ENCODE measurements around the gene CUEDC2. TPM values are rescaled to one million over a fixed set of nuclear protein-coding genes. Genes with fewer than 3 reads are reported as not detected.

The CUEDC2 gene
- total RNA-seq, 1 experiment from 2014 or later: 40.2 TPM

DNA sequence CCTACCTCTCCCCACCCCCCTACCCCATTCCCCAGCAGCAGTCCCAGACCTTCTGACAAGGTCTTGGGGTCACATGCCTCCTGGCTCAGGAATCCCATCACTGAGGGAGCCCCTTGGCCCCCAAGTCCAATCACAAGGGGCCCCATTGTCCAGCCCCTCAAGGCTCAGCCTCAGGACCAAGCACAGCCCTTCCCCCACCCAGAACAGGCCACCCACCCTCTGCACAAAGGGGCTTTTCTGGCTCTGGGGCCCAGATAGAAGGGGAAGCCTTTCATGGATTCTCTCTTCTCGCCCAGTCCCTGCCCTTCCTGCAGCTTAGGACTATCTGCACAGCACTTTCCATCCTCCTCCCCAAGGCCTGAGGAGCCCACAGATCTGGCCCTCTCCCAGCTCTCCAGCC, 6.9 kb downstream of the CUEDC2 start (continued):
- TF ChIP-seq, protein P1, sequence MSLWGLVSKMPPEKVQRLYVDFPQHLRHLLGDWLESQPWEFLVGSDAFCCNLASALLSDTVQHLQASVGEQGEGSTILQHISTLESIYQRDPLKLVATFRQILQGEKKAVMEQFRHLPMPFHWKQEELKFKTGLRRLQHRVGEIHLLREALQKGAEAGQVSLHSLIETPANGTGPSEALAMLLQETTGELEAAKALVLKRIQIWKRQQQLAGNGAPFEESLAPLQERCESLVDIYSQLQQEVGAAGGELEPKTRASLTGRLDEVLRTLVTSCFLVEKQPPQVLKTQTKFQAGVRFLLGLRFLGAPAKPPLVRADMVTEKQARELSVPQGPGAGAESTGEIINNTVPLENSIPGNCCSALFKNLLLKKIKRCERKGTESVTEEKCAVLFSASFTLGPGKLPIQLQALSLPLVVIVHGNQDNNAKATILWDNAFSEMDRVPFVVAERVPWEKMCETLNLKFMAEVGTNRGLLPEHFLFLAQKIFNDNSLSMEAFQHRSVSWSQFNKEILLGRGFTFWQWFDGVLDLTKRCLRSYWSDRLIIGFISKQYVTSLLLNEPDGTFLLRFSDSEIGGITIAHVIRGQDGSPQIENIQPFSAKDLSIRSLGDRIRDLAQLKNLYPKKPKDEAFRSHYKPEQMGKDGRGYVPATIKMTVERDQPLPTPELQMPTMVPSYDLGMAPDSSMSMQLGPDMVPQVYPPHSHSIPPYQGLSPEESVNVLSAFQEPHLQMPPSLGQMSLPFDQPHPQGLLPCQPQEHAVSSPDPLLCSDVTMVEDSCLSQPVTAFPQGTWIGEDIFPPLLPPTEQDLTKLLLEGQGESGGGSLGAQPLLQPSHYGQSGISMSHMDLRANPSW (CRISPR knock-in tag; conservative IDR thresholded peaks at IDR 0.05; ENCODE audit: low read depth): no peak
- TF ChIP-seq, protein P2, sequence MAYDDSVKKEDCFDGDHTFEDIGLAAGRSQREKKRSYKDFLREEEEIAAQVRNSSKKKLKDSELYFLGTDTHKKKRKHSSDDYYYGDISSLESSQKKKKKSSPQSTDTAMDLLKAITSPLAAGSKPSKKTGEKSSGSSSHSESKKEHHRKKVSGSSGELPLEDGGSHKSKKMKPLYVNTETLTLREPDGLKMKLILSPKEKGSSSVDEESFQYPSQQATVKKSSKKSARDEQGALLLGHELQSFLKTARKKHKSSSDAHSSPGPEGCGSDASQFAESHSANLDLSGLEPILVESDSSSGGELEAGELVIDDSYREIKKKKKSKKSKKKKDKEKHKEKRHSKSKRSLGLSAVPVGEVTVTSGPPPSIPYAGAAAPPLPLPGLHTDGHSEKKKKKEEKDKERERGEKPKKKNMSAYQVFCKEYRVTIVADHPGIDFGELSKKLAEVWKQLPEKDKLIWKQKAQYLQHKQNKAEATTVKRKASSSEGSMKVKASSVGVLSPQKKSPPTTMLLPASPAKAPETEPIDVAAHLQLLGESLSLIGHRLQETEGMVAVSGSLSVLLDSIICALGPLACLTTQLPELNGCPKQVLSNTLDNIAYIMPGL (CRISPR knock-in tag; IDR thresholded peaks at IDR 0.05): no peak
- TF ChIP-seq, protein P3, sequence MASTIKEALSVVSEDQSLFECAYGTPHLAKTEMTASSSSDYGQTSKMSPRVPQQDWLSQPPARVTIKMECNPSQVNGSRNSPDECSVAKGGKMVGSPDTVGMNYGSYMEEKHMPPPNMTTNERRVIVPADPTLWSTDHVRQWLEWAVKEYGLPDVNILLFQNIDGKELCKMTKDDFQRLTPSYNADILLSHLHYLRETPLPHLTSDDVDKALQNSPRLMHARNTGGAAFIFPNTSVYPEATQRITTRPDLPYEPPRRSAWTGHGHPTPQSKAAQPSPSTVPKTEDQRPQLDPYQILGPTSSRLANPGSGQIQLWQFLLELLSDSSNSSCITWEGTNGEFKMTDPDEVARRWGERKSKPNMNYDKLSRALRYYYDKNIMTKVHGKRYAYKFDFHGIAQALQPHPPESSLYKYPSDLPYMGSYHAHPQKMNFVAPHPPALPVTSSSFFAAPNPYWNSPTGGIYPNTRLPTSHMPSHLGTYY (CRISPR knock-in tag; IDR thresholded peaks at IDR 0.05): no peak
- TF ChIP-seq ZNF138 (CRISPR knock-in tag; conservative IDR thresholded peaks at IDR 0.05): no peak
- TF ChIP-seq ZNF263 (CRISPR knock-in tag; IDR thresholded peaks at IDR 0.05; ENCODE audit: low read depth): no peak
- TF ChIP-seq, protein P4, sequence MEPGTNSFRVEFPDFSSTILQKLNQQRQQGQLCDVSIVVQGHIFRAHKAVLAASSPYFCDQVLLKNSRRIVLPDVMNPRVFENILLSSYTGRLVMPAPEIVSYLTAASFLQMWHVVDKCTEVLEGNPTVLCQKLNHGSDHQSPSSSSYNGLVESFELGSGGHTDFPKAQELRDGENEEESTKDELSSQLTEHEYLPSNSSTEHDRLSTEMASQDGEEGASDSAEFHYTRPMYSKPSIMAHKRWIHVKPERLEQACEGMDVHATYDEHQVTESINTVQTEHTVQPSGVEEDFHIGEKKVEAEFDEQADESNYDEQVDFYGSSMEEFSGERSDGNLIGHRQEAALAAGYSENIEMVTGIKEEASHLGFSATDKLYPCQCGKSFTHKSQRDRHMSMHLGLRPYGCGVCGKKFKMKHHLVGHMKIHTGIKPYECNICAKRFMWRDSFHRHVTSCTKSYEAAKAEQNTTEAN (CRISPR knock-in tag; IDR thresholded peaks at IDR 0.05): no peak
- TF ChIP-seq, protein P5, sequence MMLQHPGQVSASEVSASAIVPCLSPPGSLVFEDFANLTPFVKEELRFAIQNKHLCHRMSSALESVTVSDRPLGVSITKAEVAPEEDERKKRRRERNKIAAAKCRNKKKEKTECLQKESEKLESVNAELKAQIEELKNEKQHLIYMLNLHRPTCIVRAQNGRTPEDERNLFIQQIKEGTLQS (CRISPR knock-in tag; conservative IDR thresholded peaks at IDR 0.05): no peak
- no peak for TF ChIP-seq HMGA2 (CRISPR knock-in tag; IDR thresholded peaks at IDR 0.05)
- TF ChIP-seq MYBL2 (CRISPR knock-in tag; IDR thresholded peaks at IDR 0.05): no peak

DNA sequence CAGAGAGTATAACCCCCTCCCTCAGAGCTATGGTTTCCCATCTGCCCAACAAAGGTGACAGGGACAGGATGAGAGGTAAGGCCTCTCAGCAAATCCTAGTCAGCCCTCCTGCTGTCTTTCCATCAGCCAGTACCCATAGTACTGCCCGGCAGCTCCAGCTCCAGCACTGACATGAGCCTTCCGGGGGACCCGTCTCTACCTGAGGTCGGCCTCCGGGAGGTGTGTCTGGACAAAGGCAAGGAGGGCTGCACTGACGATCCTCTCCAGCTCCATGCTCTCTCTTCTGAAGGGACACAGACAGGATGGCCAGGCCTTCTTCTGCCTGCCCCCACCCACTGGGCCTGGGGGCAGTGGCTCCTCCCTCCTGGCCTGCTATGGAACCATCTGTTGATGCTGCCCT, 7.5 kb downstream of the CUEDC2 start:
- Mint-ChIP-seq H3K9me3 (no peaks in the 10 kb centered on the region), H3K4me1 (peaks cover 9% of the 10 kb centered on the region), H3K27me3 (ENCODE audit: low read depth) (peaks cover 11% of the 10 kb centered on the region), H3K27ac (no peak overlapping the region), H3K36me3 (peaks cover 9% of the 10 kb centered on the region; the same call in 1 of the 2 replicates), H3K4me3 (no peak overlapping the region)
- ChIA-PET POLR2A (interaction anchor here (0.7 kb wide), 1 partner anchor 25 kb away, joined by 3 read pairs; no protein-coding TSS in a partner anchor), CTCF (interaction anchor here (1.5 to 6.7 kb wide), 4 partner anchors 21 to 54 kb away, joined by 3 to 68 read pairs (median 32); partner anchors contain the start of gene C10orf95)
- no peak for ATAC-seq
- no peak for DNase-seq (ENCODE audit: low spot score)
- no peak for TF ChIP-seq IRF2 (CRISPR knock-in tag; IDR thresholded peaks at IDR 0.05; ENCODE audit: borderline replicate concordance, low read depth)
- no peak for TF ChIP-seq SMAD4 (CRISPR knock-in tag; IDR thresholded peaks at IDR 0.05)
- no peak for TF ChIP-seq JUN (CRISPR knock-in tag; IDR thresholded peaks at IDR 0.05)
- no peak for TF ChIP-seq SMAD3 (CRISPR knock-in tag; IDR thresholded peaks at IDR 0.05; ENCODE audit: borderline replicate concordance)
- TF ChIP-seq MYBL2 (CRISPR knock-in tag; IDR thresholded peaks at IDR 0.05): no peak
- no peak for TF ChIP-seq ZNF671 (CRISPR knock-in tag; IDR thresholded peaks at IDR 0.05)
- no peak for TF ChIP-seq ESRRA (CRISPR knock-in tag; IDR thresholded peaks at IDR 0.05; ENCODE audit: borderline replicate concordance)

DNA sequence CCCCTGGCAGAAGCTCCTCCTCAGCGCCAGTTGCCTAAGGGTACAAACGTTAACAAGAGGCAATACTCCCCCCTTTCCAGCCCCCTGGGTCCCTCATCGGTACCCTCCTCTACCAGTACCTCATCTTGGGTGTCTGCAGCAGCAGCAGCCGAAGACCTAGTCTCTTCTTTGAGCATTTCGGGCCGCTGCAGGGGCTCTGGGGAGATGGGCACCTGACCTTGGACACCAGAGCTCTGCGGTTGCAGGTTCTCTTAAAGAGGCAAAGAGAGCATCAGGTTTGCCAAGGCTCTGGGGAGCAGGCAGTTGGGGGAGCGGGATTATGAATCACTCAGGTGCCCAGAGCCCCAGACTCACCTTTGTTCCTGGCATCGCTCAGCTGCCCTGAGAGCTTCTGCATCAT, 8.2 kb downstream of the CUEDC2 start:
- no peak for DNase-seq (ENCODE audit: low spot score)
- ChIA-PET POLR2A (interaction anchor here (0.7 to 5.0 kb wide), 3 partner anchors 7 to 38 kb away, joined by 3 to 34 read pairs (median 33); partner anchors contain the start of gene CUEDC2), CTCF (interaction anchor here (0.7 to 6.7 kb wide), 8 partner anchors 20 to 254 kb away, joined by 3 to 68 read pairs (median 22); partner anchors contain the start of genes C10orf95 and NFKB2)
- Mint-ChIP-seq H3K9me3 (no peaks in the 10 kb centered on the region), H3K36me3 (peaks cover 9% of the 10 kb centered on the region; the same call in 1 of the 2 replicates), H3K27ac (no peak overlapping the region), H3K4me1 (peaks cover 9% of the 10 kb centered on the region), H3K27me3 (ENCODE audit: low read depth) (peaks cover 11% of the 10 kb centered on the region), H3K4me3 (no peak overlapping the region)
- TF ChIP-seq ZNF219 (CRISPR knock-in tag; IDR thresholded peaks at IDR 0.05; ENCODE audit: borderline replicate concordance): no peak
- TF ChIP-seq, protein P6, sequence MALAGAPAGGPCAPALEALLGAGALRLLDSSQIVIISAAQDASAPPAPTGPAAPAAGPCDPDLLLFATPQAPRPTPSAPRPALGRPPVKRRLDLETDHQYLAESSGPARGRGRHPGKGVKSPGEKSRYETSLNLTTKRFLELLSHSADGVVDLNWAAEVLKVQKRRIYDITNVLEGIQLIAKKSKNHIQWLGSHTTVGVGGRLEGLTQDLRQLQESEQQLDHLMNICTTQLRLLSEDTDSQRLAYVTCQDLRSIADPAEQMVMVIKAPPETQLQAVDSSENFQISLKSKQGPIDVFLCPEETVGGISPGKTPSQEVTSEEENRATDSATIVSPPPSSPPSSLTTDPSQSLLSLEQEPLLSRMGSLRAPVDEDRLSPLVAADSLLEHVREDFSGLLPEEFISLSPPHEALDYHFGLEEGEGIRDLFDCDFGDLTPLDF (CRISPR knock-in tag; IDR thresholded peaks at IDR 0.05): no peak
- no peak for ATAC-seq

Measured in WTC11 (cell line).